ENCODE results near the gene BBS9.

DNA sequence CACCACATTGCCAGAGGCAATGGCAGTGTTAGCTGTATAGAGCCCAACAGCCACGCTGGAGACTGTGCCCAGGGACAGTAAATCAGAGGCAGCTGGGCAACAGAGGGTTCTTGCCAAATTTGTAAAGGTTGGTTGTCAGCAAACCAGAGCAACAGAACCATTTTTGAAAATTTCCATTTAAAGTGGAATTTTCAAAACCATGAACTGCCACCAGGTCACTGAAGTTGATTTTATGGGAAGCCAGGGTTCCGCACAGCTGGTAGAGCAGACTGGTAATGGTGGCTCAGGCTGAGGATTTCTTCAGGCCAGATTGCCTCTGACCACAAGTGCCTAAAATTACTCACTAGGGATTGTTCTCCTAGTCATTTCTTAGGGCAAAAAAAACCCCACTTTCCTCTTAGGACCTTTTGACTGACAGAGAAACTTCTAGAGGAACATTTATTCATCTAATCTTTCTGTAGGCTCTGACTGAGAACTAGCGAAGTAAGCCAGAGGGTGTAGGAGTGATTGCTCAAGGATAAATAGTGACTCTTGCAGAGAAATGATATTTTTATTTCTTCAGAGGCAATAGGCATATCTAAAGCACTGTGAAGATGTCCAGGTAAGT, 342.4 kb downstream of the BBS9 start:
- TF ChIP-seq, protein P1, sequence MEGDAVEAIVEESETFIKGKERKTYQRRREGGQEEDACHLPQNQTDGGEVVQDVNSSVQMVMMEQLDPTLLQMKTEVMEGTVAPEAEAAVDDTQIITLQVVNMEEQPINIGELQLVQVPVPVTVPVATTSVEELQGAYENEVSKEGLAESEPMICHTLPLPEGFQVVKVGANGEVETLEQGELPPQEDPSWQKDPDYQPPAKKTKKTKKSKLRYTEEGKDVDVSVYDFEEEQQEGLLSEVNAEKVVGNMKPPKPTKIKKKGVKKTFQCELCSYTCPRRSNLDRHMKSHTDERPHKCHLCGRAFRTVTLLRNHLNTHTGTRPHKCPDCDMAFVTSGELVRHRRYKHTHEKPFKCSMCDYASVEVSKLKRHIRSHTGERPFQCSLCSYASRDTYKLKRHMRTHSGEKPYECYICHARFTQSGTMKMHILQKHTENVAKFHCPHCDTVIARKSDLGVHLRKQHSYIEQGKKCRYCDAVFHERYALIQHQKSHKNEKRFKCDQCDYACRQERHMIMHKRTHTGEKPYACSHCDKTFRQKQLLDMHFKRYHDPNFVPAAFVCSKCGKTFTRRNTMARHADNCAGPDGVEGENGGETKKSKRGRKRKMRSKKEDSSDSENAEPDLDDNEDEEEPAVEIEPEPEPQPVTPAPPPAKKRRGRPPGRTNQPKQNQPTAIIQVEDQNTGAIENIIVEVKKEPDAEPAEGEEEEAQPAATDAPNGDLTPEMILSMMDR (IDR thresholded peaks at IDR 0.05; ENCODE audit: insufficient read depth, low read length, poor library complexity, severe bottlenecking) = no peak
- TF ChIP-seq EZH2phosphoT487 (conservative IDR thresholded peaks at IDR 0.05; ENCODE audit: low read length) = no peak

Data from SU-DHL-6 (cell line).